ENCODE results near the gene IQSEC3. TPM values are rescaled to one million over a fixed set of nuclear protein-coding genes. Genes with fewer than 3 reads are reported as not detected.
"Not testable (repeated sequence)": the region's sequence is repeated elsewhere in the genome, so short reads cannot be mapped to it uniquely, and the experiment has no call there.

IQSEC3 gene
- polyA plus RNA-seq, 1 donor from 2014 or later: 2.4 TPM

GRCh38 chr12:22530-23201 lies 43.9 kb upstream of the IQSEC3 start:
- TF ChIP-seq EP300 (conservative IDR thresholded peaks at IDR 0.05; ENCODE audit: poor library complexity, severe bottlenecking): no peak
- TF ChIP-seq TAF1 (IDR thresholded peaks at IDR 0.05; ENCODE audit: low read depth): no peak
- no peak for TF ChIP-seq MXI1 (conservative IDR thresholded peaks at IDR 0.05; ENCODE audit: poor library complexity, severe bottlenecking)
- TF ChIP-seq SMC3 (conservative IDR thresholded peaks at IDR 0.05; ENCODE audit: poor library complexity): no peak
- no peak for TF ChIP-seq POLR2AphosphoS5 (IDR thresholded peaks at IDR 0.05)
- H3K27ac ChIP-seq (ENCODE audit: low read length): no peak overlapping the region
- H3K9ac ChIP-seq (ENCODE audit: low read length): no peak overlapping the region
- no peak overlapping the region for H3K4me2 ChIP-seq (ENCODE audit: low read length)
- H3K9me3 ChIP-seq (ENCODE audit: low read length): no peaks in the 10 kb centered on the region
- H3K27me3 ChIP-seq (ENCODE audit: insufficient read depth, low read depth, low read length): no peaks in the 10 kb centered on the region
- H3K9me2 ChIP-seq (ENCODE audit: insufficient read depth, low read length): no peaks in the 10 kb centered on the region
- H3K4me3 ChIP-seq (ENCODE audit: low read length): no peak overlapping the region
- no peaks in the 10 kb centered on the region for H3F3A ChIP-seq (ENCODE audit: insufficient read depth, low read length, poor library complexity, severe bottlenecking)
- H2AFZ ChIP-seq (ENCODE audit: low read depth, low read length): no peak overlapping the region
- no peaks in the 10 kb centered on the region for H4K20me1 ChIP-seq (ENCODE audit: insufficient read depth)
- H3K36me3 ChIP-seq (ENCODE audit: insufficient read depth, low read length): no peaks in the 10 kb centered on the region
- no peaks in the 10 kb centered on the region for H3K79me2 ChIP-seq (replicated peaks; ENCODE audit: insufficient read depth, low read length)

DNA sequence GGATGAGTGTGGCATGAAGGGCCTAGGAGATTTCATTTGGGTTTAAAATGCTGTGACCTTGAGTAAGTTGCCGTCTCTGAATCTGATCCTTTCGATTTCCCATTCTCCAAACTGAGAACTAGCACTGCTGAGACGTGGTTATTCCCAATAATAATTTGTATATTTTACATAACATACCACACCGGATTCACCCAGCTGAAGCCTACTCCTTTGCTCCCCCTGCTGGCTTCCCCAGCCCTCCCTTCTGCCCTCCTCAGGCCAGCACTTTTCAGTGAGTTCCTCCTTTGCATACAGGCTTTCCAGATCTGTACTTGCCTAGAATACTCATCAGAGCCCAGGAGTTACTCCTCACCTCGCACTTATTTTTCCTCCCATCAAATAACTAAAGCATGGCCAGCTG lies 38.7 kb upstream of the IQSEC3 start:
- not testable (repeated sequence) for H3K27me3 ChIP-seq (ENCODE audit: insufficient read depth, low read depth, low read length); H3F3A ChIP-seq (ENCODE audit: insufficient read depth, low read length, poor library complexity, severe bottlenecking); H3K4me3 ChIP-seq (ENCODE audit: low read length); H4K20me1 ChIP-seq (ENCODE audit: insufficient read depth); H3K9me3 ChIP-seq (ENCODE audit: low read length); H3K4me2 ChIP-seq (ENCODE audit: low read length); H2AFZ ChIP-seq (ENCODE audit: low read depth, low read length); H3K79me2 ChIP-seq (replicated peaks; ENCODE audit: insufficient read depth, low read length); H3K36me3 ChIP-seq (ENCODE audit: insufficient read depth, low read length); H3K9ac ChIP-seq (ENCODE audit: low read length); H3K9me2 ChIP-seq (ENCODE audit: insufficient read depth, low read length); H3K27ac ChIP-seq (ENCODE audit: low read length)

- H4K20me1 ChIP-seq (ENCODE audit: insufficient read depth); H3K79me2 ChIP-seq (replicated peaks; ENCODE audit: insufficient read depth, low read length); H3K9ac ChIP-seq (ENCODE audit: low read length): not testable (repeated sequence)
Observed at GRCh38 chr12:38775-39174, 27.8 kb upstream of the IQSEC3 start.

GRCh38 chr12:39555-40265 lies 26.9 kb upstream of the IQSEC3 start:
- H3K27ac ChIP-seq (ENCODE audit: low read length); H4K20me1 ChIP-seq (ENCODE audit: insufficient read depth); H3K9me3 ChIP-seq (ENCODE audit: low read length); H3K4me2 ChIP-seq (ENCODE audit: low read length); H3K9me2 ChIP-seq (ENCODE audit: insufficient read depth, low read length); H2AFZ ChIP-seq (ENCODE audit: low read depth, low read length); H3F3A ChIP-seq (ENCODE audit: insufficient read depth, low read length, poor library complexity, severe bottlenecking); H3K79me2 ChIP-seq (replicated peaks; ENCODE audit: insufficient read depth, low read length); H3K27me3 ChIP-seq (ENCODE audit: insufficient read depth, low read depth, low read length); H3K36me3 ChIP-seq (ENCODE audit: insufficient read depth, low read length); H3K4me3 ChIP-seq (ENCODE audit: low read length); H3K9ac ChIP-seq (ENCODE audit: low read length): not testable (repeated sequence)

More at GRCh38 chr12:38775-39174, 27.8 kb upstream of the IQSEC3 start:
- not testable (repeated sequence) for H3K36me3 ChIP-seq (ENCODE audit: insufficient read depth, low read length); H3K4me3 ChIP-seq (ENCODE audit: low read length); H3K9me3 ChIP-seq (ENCODE audit: low read length); H3K4me2 ChIP-seq (ENCODE audit: low read length); H3K27me3 ChIP-seq (ENCODE audit: insufficient read depth, low read depth, low read length); H3K9me2 ChIP-seq (ENCODE audit: insufficient read depth, low read length); H3F3A ChIP-seq (ENCODE audit: insufficient read depth, low read length, poor library complexity, severe bottlenecking); H2AFZ ChIP-seq (ENCODE audit: low read depth, low read length); H3K27ac ChIP-seq (ENCODE audit: low read length)

DNA sequence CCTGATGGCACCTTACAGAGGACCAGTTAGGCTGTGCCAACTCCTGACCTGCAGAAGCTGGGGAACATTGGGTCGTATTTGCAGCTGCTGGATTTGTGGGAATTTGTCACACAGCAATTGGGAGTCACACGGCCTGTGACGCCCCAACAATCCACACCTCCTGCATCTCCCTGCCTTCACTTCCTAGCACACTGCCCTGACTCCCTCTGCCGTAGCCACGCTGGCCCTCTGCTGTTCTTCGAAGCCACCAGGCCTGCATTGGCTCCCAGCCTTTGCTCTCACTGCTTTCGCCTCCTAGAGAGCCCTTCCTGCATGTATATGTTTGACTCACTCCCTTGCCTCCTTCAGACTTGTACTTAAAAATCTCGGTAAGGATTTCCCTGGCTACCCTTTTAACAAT lies 22.2 kb upstream of the IQSEC3 start:
- not testable (repeated sequence) for H3K4me3 ChIP-seq (ENCODE audit: low read length); H2AFZ ChIP-seq (ENCODE audit: low read depth, low read length); H3F3A ChIP-seq (ENCODE audit: insufficient read depth, low read length, poor library complexity, severe bottlenecking); H3K36me3 ChIP-seq (ENCODE audit: insufficient read depth, low read length); H3K9ac ChIP-seq (ENCODE audit: low read length); H3K27me3 ChIP-seq (ENCODE audit: insufficient read depth, low read depth, low read length); H3K79me2 ChIP-seq (replicated peaks; ENCODE audit: insufficient read depth, low read length); H3K4me2 ChIP-seq (ENCODE audit: low read length); H3K9me2 ChIP-seq (ENCODE audit: insufficient read depth, low read length); H3K27ac ChIP-seq (ENCODE audit: low read length); H3K9me3 ChIP-seq (ENCODE audit: low read length); H4K20me1 ChIP-seq (ENCODE audit: insufficient read depth)

GRCh38 chr12:45235-45990 lies 21.2 kb upstream of the IQSEC3 start:
- H4K20me1 ChIP-seq (ENCODE audit: insufficient read depth); H3K79me2 ChIP-seq (replicated peaks; ENCODE audit: insufficient read depth, low read length); H3K36me3 ChIP-seq (ENCODE audit: insufficient read depth, low read length); H3K27me3 ChIP-seq (ENCODE audit: insufficient read depth, low read depth, low read length); H3K27ac ChIP-seq (ENCODE audit: low read length); H3F3A ChIP-seq (ENCODE audit: insufficient read depth, low read length, poor library complexity, severe bottlenecking); H3K9ac ChIP-seq (ENCODE audit: low read length); H3K9me3 ChIP-seq (ENCODE audit: low read length); H2AFZ ChIP-seq (ENCODE audit: low read depth, low read length); H3K4me2 ChIP-seq (ENCODE audit: low read length); H3K4me3 ChIP-seq (ENCODE audit: low read length); H3K9me2 ChIP-seq (ENCODE audit: insufficient read depth, low read length): not testable (repeated sequence)

GRCh38 chr12:45991-46358 lies 20.6 kb upstream of the IQSEC3 start:
- H3K36me3 ChIP-seq (ENCODE audit: insufficient read depth, low read length); H3K9me3 ChIP-seq (ENCODE audit: low read length); H3K4me3 ChIP-seq (ENCODE audit: low read length); H3K27ac ChIP-seq (ENCODE audit: low read length); H3K9me2 ChIP-seq (ENCODE audit: insufficient read depth, low read length); H3K4me2 ChIP-seq (ENCODE audit: low read length); H3F3A ChIP-seq (ENCODE audit: insufficient read depth, low read length, poor library complexity, severe bottlenecking); H3K27me3 ChIP-seq (ENCODE audit: insufficient read depth, low read depth, low read length); H2AFZ ChIP-seq (ENCODE audit: low read depth, low read length); H3K79me2 ChIP-seq (replicated peaks; ENCODE audit: insufficient read depth, low read length); H3K9ac ChIP-seq (ENCODE audit: low read length); H4K20me1 ChIP-seq (ENCODE audit: insufficient read depth): not testable (repeated sequence)

Measured in neural cell (in vitro differentiated cells).